NCI-H446 treated with DMSO at 0.1 percent for 48 hours (cell line): ENCODE data around the gene NCCRP1.
"Not testable (repeated sequence)": the region's sequence is repeated elsewhere in the genome, so short reads cannot be mapped to it uniquely, and the experiment has no call there.

Experiments used
- DNase-seq: peaks from one replicate; lab custom pipeline; 2025; lab: John Stamatoyannopoulos, UW

NCCRP1 gene

GRCh38 chr19:39207293-39207836 lies 10.6 kb downstream of the NCCRP1 start:
- no peak for DNase-seq

DNA sequence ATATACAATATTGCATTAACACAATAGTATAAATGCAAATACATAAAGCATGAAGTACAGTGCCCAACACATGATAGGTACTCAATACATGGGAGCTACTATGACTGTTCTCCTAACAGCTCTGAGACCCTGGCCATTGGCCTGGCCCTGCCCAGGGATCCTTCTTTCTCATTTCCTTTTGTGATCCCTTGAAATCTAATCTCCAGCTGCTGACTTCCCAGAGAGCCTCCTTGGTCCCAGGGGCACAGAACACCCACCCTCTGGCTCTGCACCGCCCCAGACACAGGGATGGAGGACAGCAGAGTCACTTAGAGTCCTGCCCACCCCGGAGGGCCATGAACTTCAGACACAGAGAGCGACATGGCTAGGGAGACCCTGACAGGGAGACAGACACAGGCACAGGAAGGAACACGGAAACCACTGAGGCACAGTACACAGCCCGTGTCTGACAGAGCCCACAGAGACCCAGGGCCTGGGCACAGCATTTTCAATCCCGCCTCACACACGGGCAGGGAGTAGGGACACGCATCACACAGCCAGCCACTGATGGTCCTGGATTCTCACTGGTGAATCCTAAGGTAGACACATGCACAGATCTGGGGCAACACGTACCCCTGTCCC lies 11.5 kb downstream of the NCCRP1 start:
- no peak for DNase-seq

- no peak for DNase-seq
Observed at GRCh38 chr19:39209196-39209595, 12.4 kb downstream of the NCCRP1 start.

- DNase-seq, result no peak
Observed at GRCh38 chr19:39211731-39212374, 15.1 kb downstream of the NCCRP1 start.

DNA sequence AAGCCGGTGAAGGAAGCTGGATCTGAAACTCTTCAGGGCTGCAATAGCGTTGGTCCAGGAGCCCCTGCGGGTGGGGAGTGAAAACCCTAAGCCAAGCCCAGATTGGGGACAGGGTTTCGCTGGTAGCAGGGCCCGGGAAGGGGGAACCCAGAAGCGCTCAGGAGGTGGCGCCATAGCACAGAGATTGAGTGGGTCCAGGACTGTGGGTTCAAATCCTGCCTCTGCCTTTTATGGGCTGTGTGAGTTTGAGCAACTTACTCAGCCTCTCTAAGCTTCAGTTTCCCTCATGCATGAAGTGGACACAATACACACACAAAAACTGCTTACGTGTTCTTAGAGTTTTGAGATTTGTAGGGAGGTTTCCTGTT lies 15.6 kb downstream of the NCCRP1 start:
- DNase-seq, result no peak

DNA sequence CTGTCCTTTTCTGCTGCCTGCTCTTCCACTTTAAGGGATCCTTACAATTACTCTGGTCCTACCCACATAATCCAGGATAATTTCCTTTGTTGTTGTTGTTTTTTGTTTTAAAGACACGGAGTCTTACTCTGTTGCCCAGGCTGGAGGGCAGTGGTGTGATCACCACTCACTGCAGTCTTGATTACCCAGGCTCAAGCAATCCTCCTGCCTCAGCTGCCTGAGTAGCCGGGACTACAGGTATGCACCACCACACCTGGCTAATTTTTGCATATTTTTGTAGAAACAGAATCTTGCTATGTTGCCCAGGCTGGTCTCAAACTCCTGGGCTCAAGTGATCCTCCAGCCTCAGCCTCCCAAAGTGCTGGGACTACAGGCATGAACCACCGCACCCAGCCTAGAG lies 18.6 kb downstream of the NCCRP1 start:
- not testable (repeated sequence) for DNase-seq

GRCh38 chr19:39217094-39217493 lies 20.3 kb downstream of the NCCRP1 start:
- no peak for DNase-seq

- DNase-seq, result no peak
Observed at GRCh38 chr19:39218230-39219007, 21.7 kb downstream of the NCCRP1 start.

DNA sequence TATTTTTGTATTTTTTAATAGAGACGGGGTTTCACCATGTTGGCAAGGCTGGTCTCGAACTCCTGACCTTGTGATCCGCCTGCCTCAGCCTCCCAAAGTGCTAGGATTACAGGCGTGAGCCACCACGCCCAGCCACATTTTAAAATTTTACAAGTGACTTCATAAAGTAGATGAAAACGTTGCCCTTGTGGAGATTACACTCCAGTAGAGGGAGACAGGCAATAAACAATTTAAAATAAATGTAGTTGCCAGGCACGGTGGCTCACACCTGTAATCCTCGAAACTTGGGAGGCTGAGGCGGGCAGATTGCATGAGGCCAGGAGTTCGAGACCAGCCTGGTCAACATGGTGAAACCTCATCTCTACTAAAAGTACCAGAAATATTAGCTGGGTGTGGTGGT lies 22.3 kb downstream of the NCCRP1 start:
- DNase-seq, result not testable (repeated sequence)

DNA sequence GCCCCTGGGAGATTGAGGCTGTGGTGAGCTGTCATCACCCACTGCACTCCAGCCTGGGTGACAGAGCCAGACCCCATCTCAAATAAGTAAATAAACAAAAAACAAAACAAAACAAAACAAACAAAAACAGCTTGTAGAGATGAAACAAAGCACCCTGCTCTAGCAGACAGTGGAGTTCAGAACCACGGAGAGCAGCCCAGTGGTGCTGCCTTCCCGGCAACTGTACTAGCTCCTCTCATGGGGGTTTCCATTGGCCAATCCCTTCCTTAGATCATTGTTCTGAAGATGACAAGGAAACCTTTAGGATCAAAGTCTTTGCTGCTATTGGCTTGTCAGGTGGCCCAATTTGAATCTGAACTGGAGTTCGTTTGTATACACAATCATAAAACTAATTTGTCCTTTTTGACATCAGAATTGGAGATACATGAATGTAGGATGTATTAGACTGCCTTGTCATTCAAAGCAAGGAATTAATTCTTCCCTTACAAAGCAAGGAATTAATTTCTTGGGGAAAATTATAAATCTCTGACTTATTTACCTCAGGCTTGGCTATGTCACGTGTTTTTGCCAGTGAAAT lies 27.0 kb downstream of the NCCRP1 start:
- DNase-seq, result no peak

DNA sequence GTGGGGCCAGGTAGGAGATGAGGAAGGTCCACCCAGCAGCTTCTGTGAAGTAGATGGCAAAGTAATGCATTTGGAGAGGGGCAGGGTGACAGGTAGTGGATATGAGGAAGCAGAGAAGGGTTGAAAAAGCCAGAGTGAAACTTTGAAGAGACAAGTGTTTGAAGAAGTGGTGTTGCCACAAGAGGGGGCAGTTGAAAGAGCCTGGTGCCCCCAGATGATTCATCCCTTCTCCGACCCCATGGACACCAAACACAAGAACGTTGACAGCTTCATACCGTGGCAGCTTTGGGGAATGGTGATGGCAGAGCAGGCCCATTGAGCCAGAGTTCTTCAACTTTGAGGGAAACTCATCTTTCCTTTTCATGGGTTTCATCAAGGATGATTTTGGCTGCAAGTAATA lies 28.1 kb downstream of the NCCRP1 start:
- no peak for DNase-seq

DNA sequence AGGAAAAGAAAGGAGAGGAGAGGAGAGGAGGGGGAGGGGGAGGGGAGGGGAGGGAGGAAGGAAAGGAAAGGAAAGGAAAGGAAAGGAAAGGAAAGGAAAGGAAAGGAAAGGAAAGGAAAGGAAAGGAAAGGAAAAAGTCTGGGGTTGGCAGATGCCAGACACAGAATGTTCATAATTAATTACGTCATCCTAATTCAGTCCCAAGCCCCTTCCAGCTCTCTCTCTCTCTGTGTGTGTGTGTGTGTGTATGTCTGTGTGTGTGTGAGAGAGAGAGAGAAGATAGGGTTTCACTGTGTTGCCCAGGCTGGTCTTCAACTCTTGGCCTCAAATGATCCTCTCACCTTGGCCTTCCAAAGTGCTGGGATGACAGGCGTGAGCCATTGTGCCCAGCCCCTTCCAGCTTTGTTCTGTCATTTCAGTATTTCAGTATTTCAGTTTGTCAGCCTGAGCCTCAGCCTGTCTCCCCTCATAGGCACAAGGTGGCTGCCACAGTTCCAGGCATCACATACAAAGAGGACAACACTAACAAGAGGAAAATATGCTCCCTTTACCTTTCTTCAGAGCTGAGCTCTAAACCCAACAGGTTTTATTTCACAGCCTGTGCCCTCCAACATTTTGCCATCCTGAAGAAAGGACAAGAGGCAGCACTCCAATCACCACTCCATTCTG lies 33.5 kb downstream of the NCCRP1 start:
- no peak for DNase-seq

GRCh38 chr19:39232708-39233107 lies 35.9 kb downstream of the NCCRP1 start:
- no peak for DNase-seq

- no peak for DNase-seq
Observed at GRCh38 chr19:39236527-39236926, 39.8 kb downstream of the NCCRP1 start.

GRCh38 chr19:39237200-39238184 lies 40.7 kb downstream of the NCCRP1 start:
- DNase-seq, result no peak

GRCh38 chr19:39238209-39238608 lies 41.4 kb downstream of the NCCRP1 start:
- no peak for DNase-seq

DNA sequence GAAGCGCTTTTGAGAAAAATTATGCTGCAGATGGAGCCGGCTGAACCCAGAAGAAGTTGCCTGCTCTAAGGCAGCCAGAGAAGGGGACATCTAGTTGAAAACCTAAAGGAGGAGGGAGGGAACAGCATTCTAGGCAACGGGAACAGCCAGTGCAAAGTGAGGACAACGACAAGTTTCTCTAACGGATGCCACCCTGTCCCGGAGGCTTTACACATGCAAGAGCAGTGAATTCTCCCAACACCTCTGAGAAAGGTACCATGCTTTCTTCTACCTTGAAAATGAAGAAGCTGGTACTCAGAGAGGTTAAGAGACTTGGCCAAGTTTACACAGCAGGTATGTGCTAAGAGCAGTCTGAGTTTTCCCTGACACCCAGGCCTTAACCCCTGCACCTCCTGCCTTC lies 42.2 kb downstream of the NCCRP1 start:
- DNase-seq, result no peak

DNA sequence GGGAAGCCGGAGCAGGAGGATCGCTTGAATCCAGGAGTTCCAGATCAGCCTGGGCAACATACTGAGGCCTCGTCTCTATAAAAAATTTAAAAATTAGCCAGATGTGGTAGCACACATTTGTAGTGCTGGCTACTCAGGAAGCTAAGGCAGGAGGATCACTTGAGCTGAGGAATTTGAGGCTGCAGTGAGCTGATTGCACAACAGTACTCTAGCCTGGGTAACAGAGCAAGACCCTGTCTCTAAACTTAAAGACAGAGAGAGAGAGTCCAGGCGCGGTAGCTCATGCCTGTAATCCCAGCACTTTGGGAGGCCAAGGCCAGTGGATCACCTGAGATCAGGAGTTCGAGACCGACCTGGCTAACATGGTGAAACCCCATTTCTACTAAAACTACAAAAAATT lies 43.7 kb downstream of the NCCRP1 start:
- no peak for DNase-seq

- DNase-seq, result not testable (repeated sequence)
Observed at GRCh38 chr19:39243741-39244140, 47.0 kb downstream of the NCCRP1 start.

GRCh38 chr19:39244410-39245100 lies 47.8 kb downstream of the NCCRP1 start, which contains the start of gene IFNL3:
Gene IFNL3, minus strand, starts transcription at chr19:39245006. Its CDS starts 39 bp downstream, at chr19:39244967.
- not testable (repeated sequence) for DNase-seq
